RWPE1 (cell line): ENCODE measurements around the gene TMEM235.
"Not testable (repeated sequence)": the region's sequence is repeated elsewhere in the genome, so short reads cannot be mapped to it uniquely, and the experiment has no call there.

ENCODE experiments used
- CTCF ChIA-PET: fragments of 350-600 bp; sonication (Branson Sonifier 250); formaldehyde crosslinking; extraction: SDS; loops from one replicate; lab custom pipeline; 2021; lab: Yijun Ruan, JAX
- POLR2A ChIA-PET: fragments of 400-600 bp; formaldehyde crosslinking; extraction: SDS; loops from one replicate; lab custom pipeline; 2020; ENCODE audit warnings: antibody characterized with exemption; ENCODE audit not compliant: low non-redundant PET; lab: Yijun Ruan, JAX
- DNase-seq: peaks from one replicate; pipeline ENCODE4 v3.0.0; 2012; ENCODE audit warnings: low spot score
- H3K27ac ChIP-seq: fragments of 450-650 bp; 2 replicates; pipeline ENCODE4 v1.5.1; 2017
- CTCF ChIP-seq: fragments of 450-650 bp; conservative IDR thresholded peaks from 2 replicates; pipeline ENCODE4 v1.5.1; 2017; ENCODE audit warnings: low read depth, mild to moderate bottlenecking

Gene TMEM235

GRCh38 chr17:78252111-78252634, 20.7 kb downstream of the TMEM235 start:
- TF ChIP-seq CTCF: no peak
- DNase-seq: no peak
- ChIA-PET CTCF (interaction anchor here (0.7 to 2.0 kb wide), 7 partner anchors 10 to 170 kb away, joined by 3 to 12 read pairs (median 3); no protein-coding TSS in a partner anchor), POLR2A (no interaction called here)
- H3K27ac ChIP-seq: no peak overlapping the region

GRCh38 chr17:78252701-78253635, 21.5 kb downstream of the TMEM235 start:
- ChIA-PET POLR2A (no interaction called here), CTCF (interaction anchor here (0.7 to 1.7 kb wide), 2 partner anchors 84 to 168 kb away, joined by 3 to 7 read pairs (median 4); no protein-coding TSS in a partner anchor)
- TF ChIP-seq CTCF: no peak
- no peak for DNase-seq
- H3K27ac ChIP-seq: no peak overlapping the region

GRCh38 chr17:78253636-78253945, 22.2 kb downstream of the TMEM235 start:
- DNase-seq, POLR2A ChIA-PET: not testable (repeated sequence)
- CTCF ChIA-PET: interaction anchor here (1.7 kb wide), 1 partner anchor 169 kb away, joined by 7 read pairs; no protein-coding TSS in a partner anchor
- H3K27ac ChIP-seq: peak overlapping the region; percentile 73

GRCh38 chr17:78253946-78254672, 22.7 kb downstream of the TMEM235 start:
- H3K27ac ChIP-seq: peak overlapping the region; percentile 73
- TF ChIP-seq CTCF: no peak
- ChIA-PET POLR2A (no interaction called here), CTCF (interaction anchor here (0.6 to 1.7 kb wide), 3 partner anchors 169 to 521 kb away, joined by 3 to 7 read pairs (median 4); no protein-coding TSS in a partner anchor)
- peak; percentile 74 for DNase-seq

GRCh38 chr17:78255029-78255656, 23.7 kb downstream of the TMEM235 start:
- DNase-seq: no peak
- POLR2A ChIA-PET: interaction anchor here (0.5 kb wide), 1 partner anchor 104 kb away, joined by 3 read pairs; no protein-coding TSS in a partner anchor

More at GRCh38 chr17:78255029-78255656, 23.7 kb downstream of the TMEM235 start:
- CTCF ChIA-PET: no interaction called here
- H3K27ac ChIP-seq: no peak overlapping the region
- no peak for TF ChIP-seq CTCF
